CD14-positive monocyte (primary cell): ENCODE data around the gene RAB3GAP2. TPM values are rescaled to one million over a fixed set of nuclear protein-coding genes. Genes with fewer than 3 reads are reported as not detected.

Experiments
- DNase-seq, 3 donors: peaks; one replicate each; pipeline ENCODE4 v3.0.0-alpha.2; 2011 to 2022
- H2AFZ ChIP-seq: 2 replicates; pipeline ENCODE4 v1.6.0; 2012; ENCODE audit warnings: mild to moderate bottlenecking, low read depth, low read length, inconsistent platforms; ENCODE audit not compliant: insufficient read depth, poor library complexity, severe bottlenecking
- H3K27ac ChIP-seq, 2 donors: 1 replicate in 1 of 2; 2 replicates in 1 of 2; pipeline ENCODE4 v1.5.1; 2012 to 2013; ENCODE audit warnings: low read length in 2 of 2, control low read depth in 1 of 2, inconsistent platforms in 1 of 2, low read depth in 1 of 2, mild to moderate bottlenecking in 1 of 2
- H3K27me3 ChIP-seq, 2 donors: one replicate each; pipeline versions ENCODE4 v1.6.0 to v1.6.1; 2011 to 2013; ENCODE audit warnings: low read length in 2 of 2; ENCODE audit not compliant: control insufficient read depth in 2 of 2, insufficient read depth in 2 of 2
- H3K36me3 ChIP-seq, 2 donors: replicated peaks in 1 of 2; 1 replicate in 1 of 2; 2 replicates in 1 of 2; pipeline versions ENCODE4 v1.5.1 to v1.6.1; 2012 to 2013; ENCODE audit warnings: low read length in 2 of 2, control low read depth in 1 of 2, inconsistent platforms in 1 of 2, mild to moderate bottlenecking in 1 of 2; ENCODE audit not compliant: insufficient read depth in 2 of 2, control insufficient read depth in 1 of 2
- H3K4me1 ChIP-seq, 2 donors: 1 replicate in 1 of 2; 2 replicates in 1 of 2; pipeline versions ENCODE4 v1.5.1 to v1.6.1; 2012 to 2013; ENCODE audit warnings: low read length in 2 of 2, control low read depth in 1 of 2, inconsistent platforms in 1 of 2, mild to moderate bottlenecking in 1 of 2, moderate library complexity in 1 of 2; ENCODE audit not compliant: insufficient read depth in 2 of 2, control insufficient read depth in 1 of 2
- H3K4me2 ChIP-seq: replicated peaks from 2 replicates; pipeline ENCODE3; 2012; ENCODE audit warnings: low read length, moderate library complexity, mild to moderate bottlenecking; ENCODE audit not compliant: poor library complexity, severe bottlenecking; ENCODE audit errors: extremely low read depth
- H3K4me3 ChIP-seq, 3 experiments: fragments of 200-600 bp in 1 of 3; sonication (generic) in 1 of 3; replicated peaks in 1 of 3; 1 replicate in 2 of 3; 2 replicates in 1 of 3; pipeline ENCODE4 v1.5.1; 2011 to 2013; ENCODE audit warnings: low read length in 3 of 3, mild to moderate bottlenecking in 3 of 3, control low read depth in 2 of 3, low read depth in 2 of 3, inconsistent platforms in 1 of 3, moderate library complexity in 1 of 3
- H3K79me2 ChIP-seq: 2 replicates; pipeline ENCODE4 v1.6.0; 2012; ENCODE audit warnings: mild to moderate bottlenecking, control low read depth, inconsistent platforms, low read length, moderate library complexity; ENCODE audit not compliant: insufficient read depth
- H3K9ac ChIP-seq: 2 replicates; pipeline ENCODE4 v1.6.0; 2017; ENCODE audit warnings: low read length, mild to moderate bottlenecking; ENCODE audit not compliant: insufficient read depth, poor library complexity, severe bottlenecking
- H3K9me3 ChIP-seq, 2 donors: replicated peaks in 1 of 2; 1 replicate in 1 of 2; 2 replicates in 1 of 2; pipeline versions ENCODE4 v1.5.1 to v1.6.1; 2012 to 2013; ENCODE audit warnings: low read length in 2 of 2, control low read depth in 1 of 2; ENCODE audit not compliant: control insufficient read depth in 1 of 2, insufficient read depth in 1 of 2
- H4K20me1 ChIP-seq: 2 replicates; pipeline ENCODE4 v1.6.0; 2012; ENCODE audit warnings: mild to moderate bottlenecking, low read length, control low read depth, moderate library complexity; ENCODE audit not compliant: insufficient read depth
- H3K27ac Mint-ChIP-seq, 7 donors: one replicate each; pipeline ENCODE4 v1.8.0; 2020; ENCODE audit warnings: mild to moderate bottlenecking in 7 of 7, mixed read lengths in 7 of 7, moderate library complexity in 6 of 7, inconsistent platforms in 2 of 7
- H3K27me3 Mint-ChIP-seq, 3 donors: one replicate each; pipeline ENCODE4 v1.8.0; 2021 to 2022; ENCODE audit warnings: low read depth in 3 of 3, mild to moderate bottlenecking in 3 of 3, mixed read lengths in 3 of 3, moderate library complexity in 3 of 3, inconsistent platforms in 1 of 3
- H3K36me3 Mint-ChIP-seq, 2 donors: one replicate each; pipeline ENCODE4 v1.8.0; 2020; ENCODE audit warnings: mixed read lengths in 2 of 2, inconsistent platforms in 1 of 2, mild to moderate bottlenecking in 1 of 2
- H3K4me1 Mint-ChIP-seq: one replicate; pipeline ENCODE4 v1.8.0; 2020; ENCODE audit warnings: mild to moderate bottlenecking, mixed read lengths
- H3K4me3 Mint-ChIP-seq, 2 donors: one replicate each; pipeline ENCODE4 v1.8.0; 2020; ENCODE audit warnings: mild to moderate bottlenecking in 2 of 2, mixed read lengths in 2 of 2, moderate library complexity in 1 of 2
- H3K9me3 Mint-ChIP-seq, 7 donors: one replicate each; pipeline ENCODE4 v1.8.0; 2020 to 2022; ENCODE audit warnings: mixed read lengths in 7 of 7, mild to moderate bottlenecking in 6 of 7, moderate library complexity in 6 of 7, inconsistent platforms in 2 of 7
- WGBS: methylation state at CpG from one replicate; pipeline ENCODE4 v1.1.5; 2013; ENCODE audit warnings: missing lambda C conversion rate; ENCODE audit not compliant: insufficient coverage; 5-methylcytosine and 5-hydroxymethylcytosine counted together
- intact Hi-C, 2 donors: fragments of 100-400 bp; cut with micrococcal nuclease; formaldehyde crosslinking; loops; one replicate each; pipeline versions ENCODE4 v1.15.0 to v1.15.1; 2023
- polyA plus RNA-seq, 3 donors: library from polyadenylated mRNA; depleted of rRNA in 1 of 3; unstranded in 2 of 3; stranded (reverse) in 1 of 3; fragments of 300-500 nt in 2 of 3; fragments of >200 nt in 1 of 3; fragmentation: Illumina TruSeq in 2 of 3; gene quantifications; 1 replicate in 2 of 3; 2 replicates in 1 of 3; pipeline ENCODE4 v1.2.3, GENCODE V29; 2012 to 2021
- TF ChIP-seq, protein P1 (sequence below): fragments of 200-600 bp; IDR thresholded peaks from one replicate; pipeline ENCODE4 v1.8.0; 2022; ENCODE audit warnings: antibody characterized with exemption, mild to moderate bottlenecking

RAB3GAP2 gene
- polyA plus RNA-seq, 3 donors: 9.8 to 12.1 (median 11.6) TPM

DNA sequence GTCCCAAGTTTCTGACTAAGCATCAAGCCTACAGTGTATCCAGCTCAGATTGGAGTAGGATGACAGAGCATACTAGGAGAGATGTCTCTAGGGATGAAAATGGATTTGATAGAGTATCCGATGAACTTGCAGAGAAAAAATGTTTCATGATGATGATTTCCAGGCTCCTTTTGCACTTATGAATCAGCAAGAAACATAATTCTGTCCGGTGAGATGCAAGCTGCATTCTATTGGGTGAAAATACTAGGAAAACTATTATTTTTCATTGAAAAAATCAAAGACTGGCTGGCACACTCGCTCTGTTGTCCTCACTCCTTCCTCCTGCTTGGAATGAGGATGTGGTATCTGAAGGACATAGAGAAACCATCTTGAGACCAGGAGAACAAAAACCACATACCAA is 35.4 kb upstream of the RAB3GAP2 start:
- 67% methylated on average over 1 of the region's 3 CpGs for WGBS
- H3K9me3 Mint-ChIP-seq: peaks cover 0 to 10% (median 0%) of the 10 kb centered on the region in 7 donors
- H3K36me3 Mint-ChIP-seq: no peaks in the 10 kb centered on the region
- H3K4me3 Mint-ChIP-seq: no peak overlapping the region
- Histone ChIP-seq H3K36me3 (no peaks in the 10 kb centered on the region), H3K9me3 (no peaks in the 10 kb centered on the region), H3K27me3 (no peaks in the 10 kb centered on the region), H3K4me2 (no peak overlapping the region), H3K79me2 (no peaks in the 10 kb centered on the region), H3K27ac (no peak overlapping the region), H4K20me1 (no peaks in the 10 kb centered on the region), H3K9ac (no peak overlapping the region), H2AFZ (no peak overlapping the region), H3K4me3 (no peak overlapping the region), H3K4me1 (no peaks in the 10 kb centered on the region)
- intact Hi-C loops: no loop called here
- H3K27ac Mint-ChIP-seq: no peak overlapping the region
- peaks cover 2 to 10% (median 4%) of the 10 kb centered on the region in 3 donors for H3K27me3 Mint-ChIP-seq
- DNase-seq: no peak
- TF ChIP-seq, protein P1, sequence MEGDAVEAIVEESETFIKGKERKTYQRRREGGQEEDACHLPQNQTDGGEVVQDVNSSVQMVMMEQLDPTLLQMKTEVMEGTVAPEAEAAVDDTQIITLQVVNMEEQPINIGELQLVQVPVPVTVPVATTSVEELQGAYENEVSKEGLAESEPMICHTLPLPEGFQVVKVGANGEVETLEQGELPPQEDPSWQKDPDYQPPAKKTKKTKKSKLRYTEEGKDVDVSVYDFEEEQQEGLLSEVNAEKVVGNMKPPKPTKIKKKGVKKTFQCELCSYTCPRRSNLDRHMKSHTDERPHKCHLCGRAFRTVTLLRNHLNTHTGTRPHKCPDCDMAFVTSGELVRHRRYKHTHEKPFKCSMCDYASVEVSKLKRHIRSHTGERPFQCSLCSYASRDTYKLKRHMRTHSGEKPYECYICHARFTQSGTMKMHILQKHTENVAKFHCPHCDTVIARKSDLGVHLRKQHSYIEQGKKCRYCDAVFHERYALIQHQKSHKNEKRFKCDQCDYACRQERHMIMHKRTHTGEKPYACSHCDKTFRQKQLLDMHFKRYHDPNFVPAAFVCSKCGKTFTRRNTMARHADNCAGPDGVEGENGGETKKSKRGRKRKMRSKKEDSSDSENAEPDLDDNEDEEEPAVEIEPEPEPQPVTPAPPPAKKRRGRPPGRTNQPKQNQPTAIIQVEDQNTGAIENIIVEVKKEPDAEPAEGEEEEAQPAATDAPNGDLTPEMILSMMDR: no peak
- no peaks in the 10 kb centered on the region for H3K4me1 Mint-ChIP-seq

DNA sequence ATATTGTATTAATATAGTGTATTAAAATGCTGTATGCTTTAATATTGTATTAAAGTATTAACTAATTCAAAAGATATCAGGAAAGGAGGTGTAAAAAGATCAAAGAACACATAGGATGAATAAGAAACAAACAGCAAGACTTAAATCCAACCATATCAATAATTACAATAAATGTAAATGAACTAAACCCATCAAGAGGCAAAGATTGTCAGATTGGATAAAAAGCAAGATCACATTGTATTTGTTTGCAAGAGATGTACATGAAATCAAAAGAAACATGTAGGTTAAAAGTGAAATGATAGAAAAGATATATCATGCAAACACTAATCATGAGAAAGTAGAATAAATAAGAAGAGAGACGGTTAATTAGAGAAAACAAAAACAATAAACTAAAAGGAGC is 34.1 kb upstream of the RAB3GAP2 start:
- Histone ChIP-seq H3K4me2 (no peak overlapping the region), H3K4me3 (no peak overlapping the region), H3K79me2 (no peaks in the 10 kb centered on the region), H4K20me1 (no peaks in the 10 kb centered on the region), H2AFZ (no peak overlapping the region), H3K27ac (no peak overlapping the region), H3K36me3 (no peaks in the 10 kb centered on the region), H3K27me3 (no peaks in the 10 kb centered on the region), H3K4me1 (no peaks in the 10 kb centered on the region), H3K9me3 (no peaks in the 10 kb centered on the region), H3K9ac (no peak overlapping the region)
- intact Hi-C loops: no loop called here
- TF ChIP-seq, protein P1: no peak
- Mint-ChIP-seq H3K9me3 (peaks cover 0 to 10% (median 0%) of the 10 kb centered on the region in 7 donors), H3K27me3 (peaks cover 2 to 9% (median 3%) of the 10 kb centered on the region in 3 donors), H3K36me3 (no peaks in the 10 kb centered on the region), H3K27ac (no peak overlapping the region), H3K4me3 (no peak overlapping the region), H3K4me1 (no peaks in the 10 kb centered on the region)
- DNase-seq: no peak
- no CpG with 5 or more reads among the region's 1 CpG for WGBS
